Natural killer cell (primary cell): ENCODE data around the gene CAMSAP1. TPM values are rescaled to one million over a fixed set of nuclear protein-coding genes. Genes with fewer than 3 reads are reported as not detected.

Experiments
- ATAC-seq, 3 donors: fragments of 150-1000 bp in 2 of 3; fragments of 200-7000 bp in 1 of 3; cut with Tn5 transposase; 1 replicate in 1 of 3; 2 replicates in 2 of 3; pipeline ENCODE4 v1.10.0; 2021; ENCODE audit warnings: mild to moderate bottlenecking in 2 of 3, moderate library complexity in 2 of 3
- DNase-seq, 2 donors: peaks; one replicate each; pipeline versions ENCODE4 v3.0.0 to v3.0.0-alpha.2; 2013 to 2021; ENCODE audit warnings: mixed read lengths in 1 of 2
- H3K27ac ChIP-seq: one replicate; pipeline ENCODE4 v1.5.1; 2013; ENCODE audit warnings: mild to moderate bottlenecking, low read length
- H3K27me3 ChIP-seq: one replicate; pipeline ENCODE4 v1.6.1; 2013; ENCODE audit warnings: low read length; ENCODE audit not compliant: control insufficient read depth, insufficient read depth
- H3K36me3 ChIP-seq: one replicate; pipeline ENCODE4 v1.6.1; 2013; ENCODE audit warnings: low read length; ENCODE audit not compliant: control insufficient read depth, insufficient read depth
- H3K4me1 ChIP-seq: one replicate; pipeline ENCODE4 v1.6.1; 2013; ENCODE audit warnings: low read length; ENCODE audit not compliant: control insufficient read depth, insufficient read depth
- H3K4me3 ChIP-seq: one replicate; pipeline ENCODE4 v1.5.1; 2013; ENCODE audit warnings: low read length
- H3K9me3 ChIP-seq: one replicate; pipeline ENCODE4 v1.6.1; 2013; ENCODE audit warnings: low read length; ENCODE audit not compliant: control insufficient read depth, insufficient read depth
- H3K27ac Mint-ChIP-seq, 2 donors: one replicate each; pipeline ENCODE4 v1.8.0; 2022; ENCODE audit warnings: mild to moderate bottlenecking in 2 of 2, mixed read lengths in 2 of 2, moderate library complexity in 1 of 2
- H3K27me3 Mint-ChIP-seq, 2 donors: one replicate each; pipeline ENCODE4 v1.8.0; 2022; ENCODE audit warnings: low read depth in 2 of 2, mixed read lengths in 2 of 2
- H3K36me3 Mint-ChIP-seq: one replicate; pipeline ENCODE4 v1.8.0; 2022; ENCODE audit warnings: mixed read lengths
- H3K4me1 Mint-ChIP-seq, 2 donors: one replicate each; pipeline ENCODE4 v1.8.0; 2022; ENCODE audit warnings: mixed read lengths in 2 of 2
- H3K4me3 Mint-ChIP-seq: one replicate; pipeline ENCODE4 v1.8.0; 2022; ENCODE audit warnings: mild to moderate bottlenecking, moderate library complexity, mixed read lengths
- H3K9me3 Mint-ChIP-seq, 2 donors: one replicate each; pipeline ENCODE4 v1.8.0; 2022; ENCODE audit warnings: mixed read lengths in 2 of 2
- WGBS: methylation state at CpG from one replicate; pipeline ENCODE4 v1.1.7; 2013; ENCODE audit warnings: missing lambda C conversion rate; ENCODE audit not compliant: insufficient coverage; 5-methylcytosine and 5-hydroxymethylcytosine counted together
- intact Hi-C: fragments of 100-400 bp; cut with micrococcal nuclease; formaldehyde crosslinking; loops from one replicate; pipeline ENCODE4 v1.14.2; 2022
- total RNA-seq, 4 donors: library from RNA; stranded (reverse); fragments of 120-200 nt in 1 of 4; gene quantifications; one replicate each; pipeline versions ENCODE4 v1.2.3 to v1.2.4, GENCODE V29; 2013 to 2022
- TF ChIP-seq, protein P1 (sequence below): fragments of 200-600 bp; IDR thresholded peaks from one replicate; pipeline ENCODE4 v1.8.0; 2022; ENCODE audit warnings: antibody characterized with exemption

The CAMSAP1 gene
- total RNA-seq, 3 donors from 2014 or later (not counting 1 experiment from before 2014, with no cell fraction given), result 25.9 to 33.5 (median 28.1) TPM

- intact Hi-C loops, result no loop called here
- no peak overlapping the region for H3K4me3 ChIP-seq
- no peak for DNase-seq
- no peaks in the 10 kb centered on the region for H3K9me3 ChIP-seq
- H3K9me3 Mint-ChIP-seq, result peaks cover 0 to 3% of the 10 kb centered on the region in 2 donors
- H3K4me1 ChIP-seq, result peaks cover 28% of the 10 kb centered on the region
- H3K27me3 ChIP-seq, result no peaks in the 10 kb centered on the region
- peak overlapping the region; percentile 42 for H3K4me3 Mint-ChIP-seq
- H3K27ac Mint-ChIP-seq, result no peak overlapping the region
- TF ChIP-seq, protein P1, sequence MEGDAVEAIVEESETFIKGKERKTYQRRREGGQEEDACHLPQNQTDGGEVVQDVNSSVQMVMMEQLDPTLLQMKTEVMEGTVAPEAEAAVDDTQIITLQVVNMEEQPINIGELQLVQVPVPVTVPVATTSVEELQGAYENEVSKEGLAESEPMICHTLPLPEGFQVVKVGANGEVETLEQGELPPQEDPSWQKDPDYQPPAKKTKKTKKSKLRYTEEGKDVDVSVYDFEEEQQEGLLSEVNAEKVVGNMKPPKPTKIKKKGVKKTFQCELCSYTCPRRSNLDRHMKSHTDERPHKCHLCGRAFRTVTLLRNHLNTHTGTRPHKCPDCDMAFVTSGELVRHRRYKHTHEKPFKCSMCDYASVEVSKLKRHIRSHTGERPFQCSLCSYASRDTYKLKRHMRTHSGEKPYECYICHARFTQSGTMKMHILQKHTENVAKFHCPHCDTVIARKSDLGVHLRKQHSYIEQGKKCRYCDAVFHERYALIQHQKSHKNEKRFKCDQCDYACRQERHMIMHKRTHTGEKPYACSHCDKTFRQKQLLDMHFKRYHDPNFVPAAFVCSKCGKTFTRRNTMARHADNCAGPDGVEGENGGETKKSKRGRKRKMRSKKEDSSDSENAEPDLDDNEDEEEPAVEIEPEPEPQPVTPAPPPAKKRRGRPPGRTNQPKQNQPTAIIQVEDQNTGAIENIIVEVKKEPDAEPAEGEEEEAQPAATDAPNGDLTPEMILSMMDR, result no peak
- H3K36me3 Mint-ChIP-seq, result no peaks in the 10 kb centered on the region
- H3K4me1 Mint-ChIP-seq, result peaks cover 45 to 46% of the 10 kb centered on the region in 2 donors
- H3K27ac ChIP-seq, result no peak overlapping the region
- H3K36me3 ChIP-seq, result peaks cover 3% of the 10 kb centered on the region
- WGBS, result under 1% methylated on average over 69 of the region's 69 CpGs
- ATAC-seq, result peak in 2 of 3 donors; percentile 5 to 16
- H3K27me3 Mint-ChIP-seq, result no peaks in the 10 kb centered on the region
Observed at GRCh38 chr9:135907006-135907430, 328 bp downstream of the CAMSAP1 start.

GRCh38 chr9:135906291-135907005 is 898 bp downstream of the CAMSAP1 start:
- peak in 1 of 2 donors; percentile 38 for DNase-seq
- ATAC-seq, result no peak
- H3K27ac Mint-ChIP-seq, result peak overlapping the region; percentile 64 to 70
- Histone ChIP-seq H3K27me3 (no peaks in the 10 kb centered on the region), H3K27ac (no peak overlapping the region), H3K4me3 (peak overlapping the region; percentile 9), H3K9me3 (no peaks in the 10 kb centered on the region), H3K4me1 (peaks cover 28% of the 10 kb centered on the region), H3K36me3 (peaks cover 3% of the 10 kb centered on the region)
- H3K4me1 Mint-ChIP-seq, result peaks cover 46 to 50% of the 10 kb centered on the region in 2 donors
- 2% methylated on average over 70 of the region's 70 CpGs for WGBS
- no peaks in the 10 kb centered on the region for H3K36me3 Mint-ChIP-seq
- peaks cover 0 to 3% of the 10 kb centered on the region in 2 donors for H3K9me3 Mint-ChIP-seq
- intact Hi-C loops, result no loop called here
- H3K27me3 Mint-ChIP-seq, result no peaks in the 10 kb centered on the region
- TF ChIP-seq, protein P1, result no peak
- peak overlapping the region; percentile 86 for H3K4me3 Mint-ChIP-seq

GRCh38 chr9:135905380-135906258 is 1.7 kb downstream of the CAMSAP1 start:
- Histone ChIP-seq H3K4me3 (no peak overlapping the region), H3K27me3 (no peaks in the 10 kb centered on the region), H3K36me3 (no peaks in the 10 kb centered on the region), H3K4me1 (peaks cover 28% of the 10 kb centered on the region), H3K9me3 (no peaks in the 10 kb centered on the region), H3K27ac (no peak overlapping the region)
- H3K4me1 Mint-ChIP-seq, result peaks cover 37 to 48% of the 10 kb centered on the region in 2 donors
- no peaks in the 10 kb centered on the region for H3K36me3 Mint-ChIP-seq
- 80% methylated on average over 23 of the region's 23 CpGs for WGBS
- peak overlapping the region; percentile 64 to 70 for H3K27ac Mint-ChIP-seq
- no peaks in the 10 kb centered on the region for H3K27me3 Mint-ChIP-seq
- peak overlapping the region; percentile 86 for H3K4me3 Mint-ChIP-seq
- TF ChIP-seq, protein P1, result no peak
- no peaks in the 10 kb centered on the region for H3K9me3 Mint-ChIP-seq
- ATAC-seq, result no peak
- peak in 1 of 2 donors; percentile 62 for DNase-seq
- intact Hi-C loops, result no loop called here
